Measurements from ENCODE around the gene RNF175. TPM values are rescaled to one million over a fixed set of nuclear protein-coding genes. Genes with fewer than 3 reads are reported as not detected.

RNF175 gene
- total RNA-seq, 2 experiments from 2014 or later: not detected

DNA sequence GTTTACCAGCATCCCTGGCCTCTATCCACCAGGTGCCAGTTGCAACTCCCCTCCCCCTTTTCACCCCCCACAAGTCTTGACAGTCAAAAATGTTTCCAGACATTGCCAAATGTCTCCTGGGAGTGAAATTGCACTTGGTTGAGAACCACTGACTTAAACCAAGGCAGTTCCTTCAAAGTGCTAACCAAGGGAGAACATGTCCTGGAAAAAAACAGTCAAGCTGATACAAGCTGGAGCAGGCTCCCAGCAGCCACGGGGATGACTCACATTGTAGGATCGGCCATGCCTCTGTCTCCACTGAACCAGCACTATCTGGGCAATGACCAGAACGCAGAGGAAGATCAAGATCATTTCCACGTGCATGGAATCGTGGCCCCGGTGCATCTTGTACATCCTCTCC, 11.4 kb downstream of the RNF175 start:
- DNase-seq (no peak), ATAC-seq (ENCODE audit: low read depth) (no peak)
- Mint-ChIP-seq H3K4me3 (no peak overlapping the region), H3K4me1 (no peaks in the 10 kb centered on the region), H3K27ac (no peak overlapping the region), H3K9me3 (no peaks in the 10 kb centered on the region), H3K27me3 (no peaks in the 10 kb centered on the region), H3K36me3 (no peaks in the 10 kb centered on the region)
- POLR2A ChIA-PET: no interaction called here

DNA sequence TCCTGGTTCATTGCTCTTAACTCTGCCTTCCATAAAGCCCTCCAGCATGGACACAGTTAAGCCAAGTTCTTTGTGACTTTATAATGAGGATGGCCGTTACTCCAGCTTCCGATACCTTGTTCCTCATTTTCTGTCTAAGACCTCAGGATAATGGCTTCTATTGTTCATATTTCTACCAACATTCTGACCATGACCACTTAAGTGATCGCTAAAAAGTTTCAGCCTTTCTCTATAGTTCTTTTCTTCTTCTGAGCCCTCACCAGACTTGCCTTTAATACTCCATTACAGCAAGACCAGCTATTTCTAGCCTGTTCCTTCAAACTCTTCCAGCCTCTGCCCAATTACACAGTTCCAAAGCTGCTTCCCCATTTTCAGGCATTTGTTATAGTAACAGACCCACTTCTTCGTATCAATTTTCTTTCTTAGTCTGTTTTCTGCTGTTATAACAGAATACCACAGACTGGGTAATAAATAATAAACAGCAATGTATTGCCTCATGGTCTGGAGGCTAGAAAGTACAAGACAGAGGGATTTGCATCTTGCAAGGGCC, 12.3 kb downstream of the RNF175 start:
- ATAC-seq (ENCODE audit: low read depth) (no peak), DNase-seq (no peak)
- Mint-ChIP-seq H3K27ac (no peak overlapping the region), H3K4me1 (no peaks in the 10 kb centered on the region), H3K36me3 (no peaks in the 10 kb centered on the region), H3K4me3 (no peak overlapping the region), H3K9me3 (no peaks in the 10 kb centered on the region), H3K27me3 (no peaks in the 10 kb centered on the region)
- POLR2A ChIA-PET: no interaction called here

DNA sequence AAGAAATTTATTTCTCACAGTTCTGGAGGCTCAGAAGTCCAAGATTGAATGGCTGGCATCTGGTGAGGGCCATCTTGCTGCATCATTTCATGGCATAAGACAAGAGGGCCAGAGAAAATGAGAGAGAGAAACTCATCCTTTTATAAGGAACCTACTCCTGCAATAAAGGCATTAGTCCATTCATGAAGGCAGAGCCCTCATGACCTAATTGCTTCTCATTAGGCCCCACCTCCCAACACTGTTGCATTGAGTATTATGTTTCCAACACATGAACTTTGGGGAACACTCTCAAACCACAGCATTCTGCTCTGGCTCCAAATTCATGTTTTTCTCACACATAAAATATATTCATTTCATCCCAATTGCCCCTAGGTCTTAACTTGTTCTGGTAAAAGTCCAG, 14.2 kb downstream of the RNF175 start:
- no peak overlapping the region for H3K4me3 Mint-ChIP-seq
- no peaks in the 10 kb centered on the region for H3K36me3 Mint-ChIP-seq
- POLR2A ChIA-PET: no interaction called here
- ATAC-seq (ENCODE audit: low read depth) (no peak), DNase-seq (no peak)
- peaks cover 2% of the 10 kb centered on the region for H3K9me3 Mint-ChIP-seq
- H3K27ac Mint-ChIP-seq: no peak overlapping the region
- H3K27me3 Mint-ChIP-seq: peaks cover 2% of the 10 kb centered on the region
- no peaks in the 10 kb centered on the region for H3K4me1 Mint-ChIP-seq

DNA sequence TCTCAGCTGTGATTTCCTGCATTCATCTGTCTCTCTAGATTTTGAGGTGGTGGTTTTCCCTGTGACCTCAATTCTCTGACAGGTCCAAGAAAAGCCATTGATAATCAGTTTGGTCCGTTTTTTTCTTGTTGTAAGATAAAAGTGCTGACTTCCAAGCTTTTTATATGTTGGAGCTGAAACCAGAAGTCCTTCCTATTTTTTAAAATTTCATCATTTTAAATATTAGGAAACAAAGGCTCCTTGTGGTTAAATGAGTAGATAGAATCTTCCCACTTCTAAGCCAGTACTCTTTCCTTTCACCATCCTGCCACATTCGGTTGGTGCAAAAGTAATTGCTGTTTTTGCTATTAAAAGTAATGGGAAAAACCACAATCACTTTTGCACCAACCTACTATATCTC, 18.3 kb downstream of the RNF175 start:
- POLR2A ChIA-PET: no interaction called here
- H3K36me3 Mint-ChIP-seq: no peaks in the 10 kb centered on the region
- peaks cover 10% of the 10 kb centered on the region for H3K27me3 Mint-ChIP-seq
- peaks cover 4% of the 10 kb centered on the region for H3K9me3 Mint-ChIP-seq
- DNase-seq (no peak), ATAC-seq (ENCODE audit: low read depth) (no peak)
- H3K4me1 Mint-ChIP-seq: no peaks in the 10 kb centered on the region
- no peak overlapping the region for H3K4me3 Mint-ChIP-seq
- H3K27ac Mint-ChIP-seq: no peak overlapping the region

DNA sequence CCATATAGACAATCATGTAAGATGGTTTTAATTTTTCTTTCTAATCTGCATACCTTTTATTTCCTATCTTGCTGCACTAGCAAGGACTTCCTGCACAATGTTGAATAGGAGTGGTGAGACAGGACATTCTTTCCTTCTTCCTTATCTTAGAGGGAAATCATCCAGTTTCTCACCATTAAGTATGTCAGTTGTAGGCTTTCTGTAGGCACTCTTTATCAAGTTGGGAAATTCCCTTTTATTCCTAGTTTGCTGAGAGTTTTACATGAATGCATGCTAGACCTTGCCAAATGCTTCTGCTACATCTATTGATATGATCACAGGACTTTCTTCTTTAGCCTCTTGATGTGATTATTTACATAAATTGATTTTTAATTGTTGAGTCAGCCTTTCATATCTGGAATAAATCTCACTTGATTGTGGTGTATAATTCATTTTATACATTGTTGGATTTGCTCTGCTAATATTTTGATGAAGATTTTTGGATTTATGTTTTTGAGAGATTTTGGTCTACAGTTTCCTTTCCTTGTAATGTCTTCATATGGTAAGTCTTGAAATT, 23.8 kb downstream of the RNF175 start:
- Mint-ChIP-seq H3K4me1 (peaks cover 5% of the 10 kb centered on the region), H3K27ac (no peak overlapping the region), H3K27me3 (peaks cover 19% of the 10 kb centered on the region), H3K4me3 (no peak overlapping the region), H3K9me3 (peaks cover 4% of the 10 kb centered on the region), H3K36me3 (no peaks in the 10 kb centered on the region)
- ATAC-seq (ENCODE audit: low read depth) (no peak), DNase-seq (no peak)
- POLR2A ChIA-PET: no interaction called here

DNA sequence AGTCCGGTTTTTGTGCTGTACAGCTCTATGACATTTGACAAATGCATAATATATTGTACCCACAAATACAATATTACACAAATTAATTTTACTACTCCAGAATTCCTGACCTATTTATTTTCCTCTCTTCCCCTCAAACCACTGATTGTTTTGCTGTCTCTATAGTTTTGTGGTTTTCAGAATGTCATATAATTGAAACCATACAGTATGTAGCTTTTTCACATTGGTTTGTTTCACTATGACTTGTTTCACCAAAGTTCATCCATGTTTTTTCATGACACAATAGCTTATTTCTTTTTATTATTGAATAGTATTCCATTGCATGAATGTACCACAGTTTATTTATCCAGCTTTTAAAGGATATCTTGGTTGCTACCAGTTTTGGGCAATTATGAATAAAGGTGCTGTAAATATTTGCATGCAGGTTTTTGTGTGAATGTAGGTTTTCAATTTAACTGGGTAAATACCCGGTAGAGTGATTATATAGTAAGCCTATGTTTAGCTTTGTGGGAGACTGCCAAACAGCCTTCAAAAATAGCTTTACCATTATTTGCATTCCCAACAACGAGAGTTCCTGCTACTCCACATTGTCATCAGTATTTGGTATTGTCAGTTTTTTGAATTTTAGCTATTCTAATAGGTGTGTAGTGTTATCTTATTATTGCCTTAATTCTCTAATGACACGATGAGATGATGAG, 25.9 kb downstream of the RNF175 start:
- Mint-ChIP-seq H3K9me3 (no peaks in the 10 kb centered on the region), H3K4me1 (peaks cover 5% of the 10 kb centered on the region), H3K4me3 (no peak overlapping the region), H3K36me3 (no peaks in the 10 kb centered on the region), H3K27me3 (peaks cover 14% of the 10 kb centered on the region), H3K27ac (no peak overlapping the region)
- ATAC-seq (ENCODE audit: low read depth): no peak
- POLR2A ChIA-PET: interaction anchor here (0.6 kb wide), 1 partner anchor 955 kb away, joined by 4 read pairs; no protein-coding TSS in a partner anchor
- DNase-seq: no peak

DNA sequence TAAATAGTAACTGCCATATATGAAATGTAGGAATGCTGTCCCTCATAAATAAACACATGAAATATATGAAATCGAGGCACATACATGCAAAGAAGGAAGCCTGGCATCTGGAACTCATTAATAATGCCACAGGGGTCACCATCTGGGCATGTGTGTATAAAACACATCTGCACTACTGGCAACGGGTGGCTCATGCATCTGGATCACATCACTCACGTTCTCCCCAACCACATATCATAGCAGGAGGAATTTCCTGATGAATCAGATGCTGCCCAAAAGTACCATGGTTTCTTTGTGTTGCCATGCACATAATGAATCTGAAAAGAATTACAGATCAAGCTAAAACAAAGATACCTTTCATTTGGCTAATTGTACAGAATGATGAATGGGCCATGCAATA, 28.6 kb downstream of the RNF175 start:
- Mint-ChIP-seq H3K4me3 (no peak overlapping the region), H3K4me1 (peaks cover 6% of the 10 kb centered on the region), H3K9me3 (no peaks in the 10 kb centered on the region), H3K27me3 (peaks cover 14% of the 10 kb centered on the region), H3K36me3 (no peaks in the 10 kb centered on the region), H3K27ac (no peak overlapping the region)
- DNase-seq (no peak), ATAC-seq (ENCODE audit: low read depth) (no peak)
- POLR2A ChIA-PET: no interaction called here

DNA sequence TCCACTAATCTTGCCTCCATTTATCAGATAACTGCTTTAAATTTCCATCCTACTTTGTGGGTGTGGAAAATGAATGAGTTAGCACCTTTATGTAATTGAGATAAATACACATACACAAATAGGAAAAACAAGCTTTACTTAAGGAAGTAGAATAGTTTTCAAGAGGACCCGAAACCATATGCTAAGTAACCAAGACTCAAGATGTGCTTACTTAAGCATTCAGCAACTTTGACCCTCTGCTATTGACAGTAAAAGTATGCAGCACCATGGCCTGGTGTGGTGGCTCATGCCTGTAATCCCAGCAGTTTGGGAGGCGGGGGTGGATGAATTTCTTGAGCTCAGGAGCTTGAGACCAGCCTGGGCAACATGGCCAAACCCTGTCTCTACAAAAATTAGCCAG, 29.9 kb downstream of the RNF175 start:
- no peak for DNase-seq
- no peaks in the 10 kb centered on the region for H3K9me3 Mint-ChIP-seq
- POLR2A ChIA-PET: no interaction called here
- no peaks in the 10 kb centered on the region for H3K36me3 Mint-ChIP-seq
- H3K27ac Mint-ChIP-seq: no peak overlapping the region
- no peak overlapping the region for H3K4me3 Mint-ChIP-seq
- no peak for ATAC-seq (ENCODE audit: low read depth)
- H3K27me3 Mint-ChIP-seq: peaks cover 14% of the 10 kb centered on the region
- H3K4me1 Mint-ChIP-seq: peaks cover 5% of the 10 kb centered on the region

DNA sequence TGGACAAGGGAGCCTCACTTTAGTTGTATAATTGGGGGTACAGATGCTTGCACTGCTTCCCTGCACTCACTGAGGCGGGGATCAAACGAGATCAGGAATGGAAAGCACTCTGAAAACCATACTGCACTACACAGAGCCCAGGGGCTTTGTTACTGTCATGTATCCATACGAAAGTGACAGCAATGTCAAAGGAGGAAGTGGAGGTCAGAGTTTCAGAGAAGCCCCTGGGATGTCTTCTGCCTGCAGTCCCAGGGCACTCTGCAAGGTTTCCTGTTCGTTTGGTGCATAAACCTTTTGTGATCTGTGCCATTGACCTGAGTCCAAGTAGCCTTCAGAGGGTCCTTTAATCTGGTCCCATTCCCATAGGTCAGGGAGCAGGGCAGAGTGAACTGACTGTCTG, 31.2 kb downstream of the RNF175 start:
- Mint-ChIP-seq H3K4me3 (no peak overlapping the region), H3K27me3 (peaks cover 11% of the 10 kb centered on the region), H3K36me3 (no peaks in the 10 kb centered on the region), H3K4me1 (peaks cover 3% of the 10 kb centered on the region), H3K27ac (no peak overlapping the region), H3K9me3 (no peaks in the 10 kb centered on the region)
- DNase-seq (no peak), ATAC-seq (ENCODE audit: low read depth) (no peak)
- POLR2A ChIA-PET: no interaction called here

DNA sequence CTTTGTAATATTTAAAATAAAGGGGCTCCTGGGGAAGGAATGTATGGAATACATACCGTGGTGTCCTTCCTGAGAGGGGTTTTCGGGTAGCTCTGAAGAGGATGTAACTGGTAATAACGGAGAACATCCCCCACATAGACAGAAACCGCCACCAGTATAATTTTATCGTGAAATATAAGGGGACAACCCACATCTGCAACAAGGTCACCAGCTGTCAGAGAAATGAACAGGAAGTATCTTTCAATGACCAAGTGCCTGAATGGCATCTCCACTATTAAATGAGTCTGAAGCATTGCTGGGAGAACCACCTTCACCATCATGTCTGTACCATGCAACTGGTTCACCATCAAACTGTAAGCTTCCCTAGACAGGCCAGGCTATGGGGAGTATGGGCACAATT, 31.7 kb downstream of the RNF175 start:
- Mint-ChIP-seq H3K4me3 (no peak overlapping the region), H3K27me3 (peaks cover 9% of the 10 kb centered on the region), H3K36me3 (no peaks in the 10 kb centered on the region), H3K9me3 (no peaks in the 10 kb centered on the region), H3K27ac (no peak overlapping the region), H3K4me1 (peaks cover 1% of the 10 kb centered on the region)
- ATAC-seq (ENCODE audit: low read depth): no peak
- DNase-seq: no peak
- POLR2A ChIA-PET: no interaction called here

DNA sequence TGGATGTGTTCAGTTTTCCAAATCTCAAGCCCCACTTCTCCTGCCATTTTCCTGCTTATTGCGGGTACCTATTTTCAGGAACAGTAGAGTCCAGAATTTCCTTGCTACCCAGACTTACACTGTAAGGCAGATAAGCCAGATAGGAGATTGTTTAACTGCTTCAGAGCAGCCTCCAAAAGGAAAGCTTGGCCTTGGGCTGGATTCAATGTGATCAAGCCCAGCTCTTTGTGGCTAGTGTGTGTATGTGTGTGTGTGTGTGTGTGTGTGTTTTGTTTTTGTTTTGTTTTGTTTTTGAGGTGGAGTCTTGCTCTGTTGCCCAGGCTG, 34.0 kb downstream of the RNF175 start:
- DNase-seq (no peak), ATAC-seq (ENCODE audit: low read depth) (no peak)
- Mint-ChIP-seq H3K27ac (no peak overlapping the region), H3K36me3 (no peaks in the 10 kb centered on the region), H3K9me3 (no peaks in the 10 kb centered on the region), H3K4me1 (peaks cover 1% of the 10 kb centered on the region), H3K4me3 (no peak overlapping the region), H3K27me3 (peaks cover 8% of the 10 kb centered on the region)
- POLR2A ChIA-PET: no interaction called here

DNA sequence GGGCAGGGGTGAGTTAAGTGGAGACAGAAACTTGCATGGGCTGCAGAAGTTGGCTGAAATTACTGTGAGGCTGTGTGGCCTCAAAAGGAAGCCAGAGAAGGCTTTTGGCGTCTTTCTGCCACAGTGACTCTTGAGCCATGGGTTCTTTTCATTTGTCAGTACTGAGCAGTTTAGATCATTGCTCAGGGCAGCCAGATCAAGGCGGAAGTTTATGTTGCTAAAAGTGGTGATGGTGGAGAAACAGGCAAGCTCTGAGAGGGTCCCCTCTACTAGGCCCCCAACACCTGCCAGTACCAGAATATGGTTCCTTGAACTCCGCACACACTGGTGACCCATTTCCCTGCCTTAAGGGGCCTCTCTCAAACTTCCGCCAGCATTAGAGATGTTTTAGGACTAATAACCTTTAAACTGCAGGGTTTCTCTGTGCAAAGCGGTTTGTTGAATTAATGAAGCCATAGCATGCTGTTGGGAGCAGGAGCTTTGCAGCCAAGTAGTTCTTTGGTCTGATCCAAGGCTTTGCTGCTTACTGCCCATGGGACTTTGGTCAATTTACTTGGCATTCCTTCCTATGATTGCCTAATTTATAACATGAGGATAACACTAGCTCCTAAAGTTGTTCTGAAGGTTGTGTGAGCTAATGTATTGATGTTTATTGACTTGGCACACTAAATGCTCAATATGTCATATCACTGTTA, 34.5 kb downstream of the RNF175 start:
- no peak for DNase-seq
- no peaks in the 10 kb centered on the region for H3K9me3 Mint-ChIP-seq
- POLR2A ChIA-PET: no interaction called here
- H3K4me3 Mint-ChIP-seq: no peak overlapping the region
- no peak for ATAC-seq (ENCODE audit: low read depth)
- H3K36me3 Mint-ChIP-seq: no peaks in the 10 kb centered on the region
- H3K4me1 Mint-ChIP-seq: peaks cover 1% of the 10 kb centered on the region
- H3K27me3 Mint-ChIP-seq: peaks cover 7% of the 10 kb centered on the region
- no peak overlapping the region for H3K27ac Mint-ChIP-seq

DNA sequence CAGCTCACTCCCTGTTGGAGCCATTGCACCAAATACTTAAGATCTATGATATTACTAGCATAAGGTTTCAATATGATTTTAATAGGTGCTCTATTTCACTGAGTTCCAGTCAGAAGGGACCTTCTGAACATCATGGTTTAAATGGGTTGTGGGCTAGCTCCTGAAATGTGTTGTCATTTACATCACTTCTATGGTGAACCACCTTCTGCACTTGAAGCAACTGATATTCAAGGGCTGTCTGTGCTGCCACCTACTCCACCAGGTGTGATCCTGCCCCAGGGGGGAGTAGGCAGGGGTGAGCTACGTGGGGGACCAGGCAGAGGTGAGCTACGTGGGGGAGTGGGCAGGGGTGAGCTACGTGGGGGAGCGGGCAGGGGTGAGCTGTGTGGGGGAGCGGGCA, 35.2 kb downstream of the RNF175 start:
- Mint-ChIP-seq H3K9me3 (no peaks in the 10 kb centered on the region), H3K27ac (no peak overlapping the region), H3K27me3 (peaks cover 7% of the 10 kb centered on the region), H3K4me1 (peaks cover 1% of the 10 kb centered on the region), H3K4me3 (no peak overlapping the region), H3K36me3 (no peaks in the 10 kb centered on the region)
- DNase-seq: no peak
- POLR2A ChIA-PET: no interaction called here
- ATAC-seq (ENCODE audit: low read depth): no peak

DNA sequence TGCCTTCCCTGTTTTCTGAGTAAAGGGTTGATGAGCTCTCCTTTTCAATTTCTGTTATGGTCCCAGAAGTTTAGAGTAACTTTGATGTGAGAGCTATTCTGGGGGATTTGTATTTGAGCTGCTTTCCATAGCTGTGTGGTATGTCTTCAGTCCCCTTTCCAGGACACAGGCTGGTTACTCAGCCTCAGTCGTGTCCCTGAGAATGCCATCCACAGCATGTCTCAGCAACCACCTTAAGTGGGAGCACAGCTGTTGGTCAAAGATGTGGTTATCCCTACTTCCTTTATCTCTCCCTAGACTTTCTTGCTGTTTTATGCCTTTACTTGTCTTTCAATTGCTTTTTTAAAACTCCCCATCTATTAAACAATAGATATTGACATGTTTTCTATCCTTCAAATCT, 37.8 kb downstream of the RNF175 start:
- no peaks in the 10 kb centered on the region for H3K4me1 Mint-ChIP-seq
- H3K27me3 Mint-ChIP-seq: peaks cover 5% of the 10 kb centered on the region
- DNase-seq (no peak), ATAC-seq (ENCODE audit: low read depth) (no peak)
- H3K9me3 Mint-ChIP-seq: peaks cover 4% of the 10 kb centered on the region
- no peak overlapping the region for H3K27ac Mint-ChIP-seq
- POLR2A ChIA-PET: no interaction called here
- H3K4me3 Mint-ChIP-seq: no peak overlapping the region
- H3K36me3 Mint-ChIP-seq: no peaks in the 10 kb centered on the region
